ENCODE measurements around the gene C1S. TPM values are rescaled to one million over a fixed set of nuclear protein-coding genes. Genes with fewer than 3 reads are reported as not detected.

Gene C1S
- total RNA-seq, 2 experiments from 2014 or later: 1.7 to 2.0 TPM

- H3K4me1 Mint-ChIP-seq (ENCODE audit: low read depth): no peaks in the 10 kb centered on the region
- no peaks in the 10 kb centered on the region for H3K27me3 Mint-ChIP-seq
- intact Hi-C loops (cut with micrococcal nuclease): no loop called here
- ChIA-PET POLR2A (interaction anchor here (0.9 to 1.0 kb wide), 2 partner anchors 9 to 11 kb away, joined by 3 read pairs; no protein-coding TSS in a partner anchor), CTCF (interaction anchor here (1.2 to 1.3 kb wide), 2 partner anchors 9 to 11 kb away, joined by 3 to 5 read pairs; no protein-coding TSS in a partner anchor)
- DNase-seq: no peak
- H3K36me3 Mint-ChIP-seq: peaks cover 21% of the 10 kb centered on the region
- no peak overlapping the region for H3K27ac Mint-ChIP-seq
- H3K9me3 Mint-ChIP-seq: no peaks in the 10 kb centered on the region
- H3K4me3 Mint-ChIP-seq: no peak overlapping the region
Observed at GRCh38 chr12:7118881-7119280, 58.4 kb downstream of the C1S start.

GRCh38 chr12:7120166-7120565 is 59.6 kb downstream of the C1S start:
- POLR2A ChIA-PET: no interaction called here
- no peak overlapping the region for H3K27ac Mint-ChIP-seq
- no peaks in the 10 kb centered on the region for H3K9me3 Mint-ChIP-seq
- H3K4me3 Mint-ChIP-seq: no peak overlapping the region
- no peaks in the 10 kb centered on the region for H3K4me1 Mint-ChIP-seq (ENCODE audit: low read depth)
- CTCF ChIA-PET: interaction anchor here (1.0 kb wide), 1 partner anchor 10 kb away, joined by 4 read pairs; no protein-coding TSS in a partner anchor
- DNase-seq: no peak
- H3K27me3 Mint-ChIP-seq: no peaks in the 10 kb centered on the region
- peaks cover 16% of the 10 kb centered on the region for H3K36me3 Mint-ChIP-seq
- intact Hi-C loops (cut with micrococcal nuclease): no loop called here

Other genes starting within 250 kb of the C1S start
- gene GPR162, start 238.9 kb upstream of the C1S start, total RNA-seq: under 1 TPM in 1 of 2 experiments, not detected in 1; 0.31 TPM
- 1 to 10 TPM; 2.5 to 2.7 TPM for gene P3H3, start 232.3 kb upstream of the C1S start, total RNA-seq
- under 1 TPM; 0.22 to 0.78 TPM for gene GNB3, start 219.8 kb upstream of the C1S start, total RNA-seq
- gene CDCA3, start 209.4 kb upstream of the C1S start, total RNA-seq: 10 to 100 TPM; 80.3 to 87.8 TPM
- 100 to 1,000 TPM; 125 to 130 TPM for gene USP5, start 208.6 kb upstream of the C1S start, total RNA-seq
- gene TPI1, start 193.2 kb upstream of the C1S start, total RNA-seq: 1,000 to 10,000 TPM; 1,432 to 1,495 TPM
- gene SPSB2, start 187.4 kb upstream of the C1S start, total RNA-seq: 1 to 10 TPM; 3.8 to 4.7 TPM
- gene LRRC23, start 155.9 kb upstream of the C1S start, total RNA-seq: 1 to 10 TPM; 6.8 to 7.8 TPM
- 100 to 1,000 TPM; 185 to 193 TPM for gene ENO2, start 146.1 kb upstream of the C1S start, total RNA-seq
- gene ATN1, start 132.8 kb upstream of the C1S start, total RNA-seq: 10 to 100 TPM; 34.8 to 37.8 TPM
- not detected for gene RNU7-1, start 116.9 kb upstream of the C1S start, total RNA-seq
- 100 to 1,000 TPM; 257 to 272 TPM for gene C12orf57, start 116.7 kb upstream of the C1S start, total RNA-seq
- gene PTPN6, start 109.4 kb upstream of the C1S start, total RNA-seq: 100 to 1,000 TPM; 321 to 324 TPM
- gene PHB2, start 90.1 kb upstream of the C1S start, total RNA-seq: 100 to 1,000 TPM; 334 to 346 TPM
- gene EMG1, start 89.8 kb upstream of the C1S start, total RNA-seq: 10 to 100 TPM; 76.5 to 81.5 TPM
- 10 to 100 TPM; 18.3 to 20.5 TPM for gene LPCAT3, start 42.2 kb upstream of the C1S start, total RNA-seq
- gene C1R, start 31.7 kb downstream of the C1S start, total RNA-seq: 1 to 10 TPM; 1.4 to 2.2 TPM
- gene C1RL, start 48.5 kb downstream of the C1S start, total RNA-seq: 10 to 100 TPM; 17.1 to 22.6 TPM
- under 1 TPM in 1 of 2 experiments, not detected in 1; 0.21 TPM for gene RBP5, start 68.2 kb downstream of the C1S start, total RNA-seq
- gene CLSTN3, start 69.7 kb downstream of the C1S start, total RNA-seq: 10 to 100 TPM; 40.1 to 44.7 TPM
- gene PEX5, start 129.0 kb downstream of the C1S start, total RNA-seq: 10 to 100 TPM; 26.0 to 27.9 TPM
- not detected for gene ACSM4, start 243.4 kb downstream of the C1S start, total RNA-seq